ENCODE results near the gene WDR82. TPM values are rescaled to one million over a fixed set of nuclear protein-coding genes. Genes with fewer than 3 reads are reported as not detected.

Gene WDR82
- total and polyA plus RNA-seq, 2 of the 4 experiments (the other 2 are of a cell fraction): 38.1 to 68.1 TPM

GRCh38 chr3:52225452-52226228 lies 52.8 kb downstream of the WDR82 start, which contains the start of gene TLR9 (continued):
- no peak for TF ChIP-seq NFE2L2 (IDR thresholded peaks at IDR 0.05; ENCODE audit: low read depth, low read length)

- Histone ChIP-seq H2AK5ac (ENCODE audit: low read depth, low read length) (no peak overlapping the region), H2BK20ac (ENCODE audit: low read depth, low read length) (no peak overlapping the region), H3K4ac (ENCODE audit: low read depth, low read length) (no peak overlapping the region), H3K36me3 (ENCODE audit: control insufficient read depth, insufficient read depth, low read length) (peaks cover 7% of the 10 kb centered on the region; the same call in 1 of the 2 replicates), H3K23ac (ENCODE audit: low read depth, low read length) (no peak overlapping the region), H3K4me2 (ENCODE audit: low read depth, low read length) (no peak overlapping the region), H4K5ac (ENCODE audit: low read depth, low read length) (no peak overlapping the region), H3K27me3 (ENCODE audit: control insufficient read depth, insufficient read depth, low read length) (no peaks in the 10 kb centered on the region), H2AFZ (replicated peaks; ENCODE audit: low read length, poor library complexity) (no peak overlapping the region), H2BK15ac (ENCODE audit: low read depth, low read length) (no peak overlapping the region), H3K18ac (ENCODE audit: low read depth, low read length) (no peak overlapping the region), H3K9me3 (ENCODE audit: control insufficient read depth, insufficient read depth, low read length) (no peaks in the 10 kb centered on the region), H3K9ac (ENCODE audit: low read depth, low read length) (no peak overlapping the region), H3K4me3 (ENCODE audit: insufficient read depth, low read depth, low read length) (no peak overlapping the region), H3K56ac (ENCODE audit: extremely low read depth, insufficient read depth, low read length) (no peak overlapping the region), H4K91ac (ENCODE audit: insufficient read depth, low read depth, low read length) (no peak overlapping the region), H3K27ac (ENCODE audit: insufficient read depth, low read length) (no peak overlapping the region), H2AK9ac (replicated peaks; ENCODE audit: low read depth, low read length, poor library complexity) (no peak overlapping the region), H4K20me1 (ENCODE audit: insufficient read depth, low read length) (0 out of 2 replicates have a peak, but pooled peaks cover 4% of the 10 kb centered on the region), H3K79me1 (ENCODE audit: low read depth in 1 of 2, low read length in 2 of 2) (no peaks in the 10 kb centered on the region), H2BK5ac (ENCODE audit: low read depth, low read length, poor library complexity, severe bottlenecking) (no peak overlapping the region), H2BK120ac (ENCODE audit: low read depth, low read length) (no peak overlapping the region), H4K8ac (ENCODE audit: low read depth in 2 of 2, low read length in 2 of 2) (no peak overlapping the region), H3K4me1 (ENCODE audit: control insufficient read depth, insufficient read depth, low read length) (no peaks in the 10 kb centered on the region), H3K9me1 (ENCODE audit: insufficient read depth, low read length) (no peaks in the 10 kb centered on the region), H3K14ac (replicated peaks; ENCODE audit: low read depth, low read length) (no peak overlapping the region)
- BruUV-seq (replicated peaks): no TSS peak
- 85% methylated on average over 9 of the region's 32 CpGs; no CpG with 5 or more reads in 1 of the 2 experiments for WGBS, 2 experiments (ENCODE audit: extremely low coverage in 2 of 2, insufficient read length in 1 of 2)
- dilution Hi-C loops (cut with HindIII; ENCODE audit: low sequenced_read_pairs, unreplicated experiment): no loop called here
- POLR2A ChIA-PET (ENCODE audit: unreplicated experiment): no interaction called here
- ATAC-seq (ENCODE audit: low read depth): no peak
- CTCF ChIA-PET: interaction anchor here (1.2 kb wide), 1 partner anchor 17 kb away, joined by 3 read pairs; no protein-coding TSS in a partner anchor
- DNase-seq: no peak
- in situ Hi-C loops (cut with MboI; ENCODE audit: low sequenced_read_pairs): no loop called here
- intact Hi-C loops (cut with micrococcal nuclease): loop anchor here (5.0 kb wide), 1 partner anchor 224 kb away; the partner anchor contains the start of gene SEMA3G
- TF ChIP-seq RCOR1 (IDR thresholded peaks at IDR 0.05; ENCODE audit: insufficient replicate concordance, low read length) (no peak), ELK1 (IDR thresholded peaks at IDR 0.05; ENCODE audit: borderline replicate concordance, low read depth, low read length) (no peak), MXI1 (IDR thresholded peaks at IDR 0.05; ENCODE audit: borderline replicate concordance, low read depth, low read length) (no peak), BHLHE40 (IDR thresholded peaks at IDR 0.05; ENCODE audit: low read depth, low read length) (no peak), CHD1 (IDR thresholded peaks at IDR 0.05; ENCODE audit: low read depth, low read length) (no peak), CTCF (conservative IDR thresholded peaks at IDR 0.05; ENCODE audit: low read depth, low read length) (no peak), POLR2A (IDR thresholded peaks at IDR 0.05; ENCODE audit: low read depth, low read length) (no peak), USF2 (IDR thresholded peaks at IDR 0.05; ENCODE audit: low read depth, low read length) (no peak)
These were observed 54.7 kb downstream of the WDR82 start for GRCh38 chr3:52223449-52224408.

Data from IMR-90 (cell line).